HEK293T (cell line): ENCODE results near the gene COX6B1.

Experiments
- ARNT ChIP-seq: fragments of 450-650 bp; IDR thresholded peaks from 2 replicates; pipeline ENCODE4 v1.6.1; 2017; ENCODE audit warnings: mild to moderate bottlenecking
- CTBP1 ChIP-seq: fragments of 450-650 bp; IDR thresholded peaks from 2 replicates; pipeline ENCODE4 v1.6.1; 2016; ENCODE audit warnings: borderline replicate concordance
- FOXM1 ChIP-seq: fragments of 450-650 bp; IDR thresholded peaks from 2 replicates; pipeline ENCODE4 v1.6.1; 2017; ENCODE audit warnings: mild to moderate bottlenecking, borderline replicate concordance
- HDGF ChIP-seq: fragments of 450-650 bp; IDR thresholded peaks from 2 replicates; pipeline ENCODE4 v1.6.1; 2017; ENCODE audit warnings: antibody characterized with exemption, borderline replicate concordance
- LEF1 ChIP-seq: fragments of 450-650 bp; IDR thresholded peaks from 2 replicates; pipeline ENCODE4 v1.6.1; 2017; ENCODE audit warnings: mild to moderate bottlenecking, borderline replicate concordance
- NFRKB ChIP-seq: fragments of 450-650 bp; IDR thresholded peaks from 2 replicates; pipeline ENCODE4 v1.6.1; 2016; ENCODE audit warnings: mild to moderate bottlenecking, moderate library complexity
- SP1 ChIP-seq: fragments of 450-650 bp; IDR thresholded peaks from 2 replicates; pipeline ENCODE4 v1.6.1; 2017
- SUZ12 ChIP-seq: fragments of 450-650 bp; IDR thresholded peaks from 2 replicates; pipeline ENCODE4 v1.6.1; 2016; ENCODE audit warnings: mild to moderate bottlenecking
- TARDBP ChIP-seq: fragments of 450-650 bp; IDR thresholded peaks from 2 replicates; pipeline ENCODE4 v1.6.1; 2016
- TF ChIP-seq, protein P1 (sequence below): fragments of 450-650 bp; IDR thresholded peaks from 2 replicates; pipeline ENCODE4 v1.6.1; 2016

DNA sequence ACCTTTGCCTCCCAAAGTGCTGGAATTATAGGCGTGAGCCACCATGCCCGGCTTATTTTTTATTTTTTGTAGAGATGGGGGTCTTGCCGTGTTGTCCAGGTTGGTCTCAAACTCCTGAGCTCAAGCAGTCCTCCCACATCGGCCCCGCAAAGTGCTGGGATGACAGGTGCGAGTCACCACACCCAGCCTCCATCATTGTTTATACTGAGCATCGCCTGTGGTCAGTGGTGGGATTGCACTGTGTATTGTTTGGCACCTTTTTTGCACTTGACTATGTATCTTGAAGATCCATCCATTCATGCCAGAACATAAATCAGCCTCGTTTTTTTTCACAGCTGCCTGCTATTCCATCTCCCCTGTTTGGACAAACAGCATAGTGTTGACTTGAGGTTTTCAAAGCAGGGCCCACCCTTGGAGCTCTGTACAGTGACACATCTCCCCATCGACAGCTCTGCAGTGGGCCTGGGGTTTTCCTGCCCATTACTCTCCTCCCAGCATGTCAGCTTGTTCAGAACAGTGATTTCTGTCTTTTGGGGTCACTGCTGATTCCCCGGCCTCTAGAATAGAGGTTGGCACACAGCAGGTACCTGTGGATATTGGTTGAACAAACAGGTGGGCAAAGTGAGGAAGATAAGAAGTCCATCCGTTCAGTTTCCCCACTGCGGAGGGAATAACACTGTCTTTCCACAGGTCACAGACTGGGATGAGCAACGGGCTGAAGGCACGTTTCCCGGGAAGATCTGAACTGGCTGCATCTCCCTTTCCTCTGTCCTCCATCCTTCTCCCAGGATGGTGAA is 10.0 kb downstream of the COX6B1 start:
- TF ChIP-seq HDGF (no peak), SP1 (no peak), NFRKB (no peak), TARDBP (no peak), FOXM1 (no peak), CTBP1 (no peak), ARNT (no peak), LEF1 (no peak), SUZ12 (no peak)
- TF ChIP-seq, protein P1, sequence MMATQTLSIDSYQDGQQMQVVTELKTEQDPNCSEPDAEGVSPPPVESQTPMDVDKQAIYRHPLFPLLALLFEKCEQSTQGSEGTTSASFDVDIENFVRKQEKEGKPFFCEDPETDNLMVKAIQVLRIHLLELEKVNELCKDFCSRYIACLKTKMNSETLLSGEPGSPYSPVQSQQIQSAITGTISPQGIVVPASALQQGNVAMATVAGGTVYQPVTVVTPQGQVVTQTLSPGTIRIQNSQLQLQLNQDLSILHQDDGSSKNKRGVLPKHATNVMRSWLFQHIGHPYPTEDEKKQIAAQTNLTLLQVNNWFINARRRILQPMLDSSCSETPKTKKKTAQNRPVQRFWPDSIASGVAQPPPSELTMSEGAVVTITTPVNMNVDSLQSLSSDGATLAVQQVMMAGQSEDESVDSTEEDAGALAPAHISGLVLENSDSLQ: no peak
